IMR-90 (cell line): ENCODE data around the gene HOATZ.

Source experiments
- NFE2L2 ChIP-seq: fragments of 150-350 bp; IDR thresholded peaks from 2 replicates; pipeline ENCODE4 v1.6.1; 2016; ENCODE audit warnings: low read depth, mild to moderate bottlenecking, low read length
- TF ChIP-seq, protein P1 (sequence below): conservative IDR thresholded peaks from 2 replicates; pipeline ENCODE4 v1.5.1; 2012; ENCODE audit warnings: mild to moderate bottlenecking, low read depth, low read length, improper control_type of control experiment

DNA sequence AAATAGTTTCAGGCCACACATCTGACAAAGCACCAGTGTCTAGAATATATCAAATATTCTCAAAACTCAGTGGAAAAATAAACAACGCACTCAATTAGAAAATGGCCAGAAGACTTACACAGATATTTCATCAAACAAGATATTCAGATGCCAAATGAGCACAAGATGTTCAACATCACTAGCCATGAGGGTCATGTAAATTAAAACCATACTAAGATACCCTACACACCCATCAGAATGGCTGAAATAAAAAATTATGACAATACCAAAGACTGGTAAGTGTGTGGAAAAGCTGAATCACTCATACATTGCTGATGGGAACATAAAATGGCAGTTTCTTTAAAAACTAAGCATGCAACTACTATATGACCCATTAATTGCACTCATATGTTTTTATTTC is 24.1 kb upstream of the HOATZ start:
- TF ChIP-seq, protein P1, sequence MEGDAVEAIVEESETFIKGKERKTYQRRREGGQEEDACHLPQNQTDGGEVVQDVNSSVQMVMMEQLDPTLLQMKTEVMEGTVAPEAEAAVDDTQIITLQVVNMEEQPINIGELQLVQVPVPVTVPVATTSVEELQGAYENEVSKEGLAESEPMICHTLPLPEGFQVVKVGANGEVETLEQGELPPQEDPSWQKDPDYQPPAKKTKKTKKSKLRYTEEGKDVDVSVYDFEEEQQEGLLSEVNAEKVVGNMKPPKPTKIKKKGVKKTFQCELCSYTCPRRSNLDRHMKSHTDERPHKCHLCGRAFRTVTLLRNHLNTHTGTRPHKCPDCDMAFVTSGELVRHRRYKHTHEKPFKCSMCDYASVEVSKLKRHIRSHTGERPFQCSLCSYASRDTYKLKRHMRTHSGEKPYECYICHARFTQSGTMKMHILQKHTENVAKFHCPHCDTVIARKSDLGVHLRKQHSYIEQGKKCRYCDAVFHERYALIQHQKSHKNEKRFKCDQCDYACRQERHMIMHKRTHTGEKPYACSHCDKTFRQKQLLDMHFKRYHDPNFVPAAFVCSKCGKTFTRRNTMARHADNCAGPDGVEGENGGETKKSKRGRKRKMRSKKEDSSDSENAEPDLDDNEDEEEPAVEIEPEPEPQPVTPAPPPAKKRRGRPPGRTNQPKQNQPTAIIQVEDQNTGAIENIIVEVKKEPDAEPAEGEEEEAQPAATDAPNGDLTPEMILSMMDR, result no peak
- TF ChIP-seq NFE2L2, result no peak
